DMS153 treated with DMSO at 0.1 percent for 48 hours (cell line): Measurements from ENCODE around the gene AOPEP.
"Not testable (repeated sequence)": the region's sequence is repeated elsewhere in the genome, so short reads cannot be mapped to it uniquely, and the experiment has no call there.

Experiments
- DNase-seq: peaks from one replicate; lab custom pipeline; 2025; ENCODE audit not compliant: unreplicated experiment; lab: John Stamatoyannopoulos, UW

AOPEP gene

GRCh38 chr9:94928691-94929368 is 202.3 kb downstream of the AOPEP start:
- DNase-seq, result no peak

- DNase-seq, result no peak
Observed at GRCh38 chr9:94929369-94929756, 202.9 kb downstream of the AOPEP start.

GRCh38 chr9:94931036-94931633 is 204.6 kb downstream of the AOPEP start:
- DNase-seq, result no peak

- DNase-seq, result no peak
Observed at GRCh38 chr9:94931740-94932139, 205.2 kb downstream of the AOPEP start.

- no peak for DNase-seq
Observed at GRCh38 chr9:94932652-94933510, 206.4 kb downstream of the AOPEP start.

- DNase-seq, result no peak
Observed at GRCh38 chr9:94933511-94933828, 207.0 kb downstream of the AOPEP start.

GRCh38 chr9:94934816-94935328 is 208.4 kb downstream of the AOPEP start:
- DNase-seq, result no peak

GRCh38 chr9:94935396-94935795 is 208.9 kb downstream of the AOPEP start:
- DNase-seq, result no peak

GRCh38 chr9:94936419-94936818 is 209.9 kb downstream of the AOPEP start:
- DNase-seq, result no peak

- no peak for DNase-seq
Observed at GRCh38 chr9:94937214-94937903, 210.9 kb downstream of the AOPEP start.

GRCh38 chr9:94938384-94938783 is 211.9 kb downstream of the AOPEP start:
- no peak for DNase-seq

- not testable (repeated sequence) for DNase-seq
Observed at GRCh38 chr9:94940296-94940695, 213.8 kb downstream of the AOPEP start.

- DNase-seq, result peak; percentile 47
Observed at GRCh38 chr9:94941211-94941875, 214.8 kb downstream of the AOPEP start.

GRCh38 chr9:94944626-94945025 is 218.1 kb downstream of the AOPEP start:
- DNase-seq, result no peak

GRCh38 chr9:94945197-94946144 is 219.0 kb downstream of the AOPEP start:
- DNase-seq, result no peak

GRCh38 chr9:94946256-94946655 is 219.8 kb downstream of the AOPEP start:
- no peak for DNase-seq

- no peak for DNase-seq
Observed at GRCh38 chr9:94948567-94949235, 222.2 kb downstream of the AOPEP start.

- no peak for DNase-seq
Observed at GRCh38 chr9:94949370-94949769, 222.9 kb downstream of the AOPEP start.

GRCh38 chr9:94950040-94950578 is 223.6 kb downstream of the AOPEP start:
- no peak for DNase-seq
